ENCODE measurements around the gene PRND.

The PRND gene

DNA sequence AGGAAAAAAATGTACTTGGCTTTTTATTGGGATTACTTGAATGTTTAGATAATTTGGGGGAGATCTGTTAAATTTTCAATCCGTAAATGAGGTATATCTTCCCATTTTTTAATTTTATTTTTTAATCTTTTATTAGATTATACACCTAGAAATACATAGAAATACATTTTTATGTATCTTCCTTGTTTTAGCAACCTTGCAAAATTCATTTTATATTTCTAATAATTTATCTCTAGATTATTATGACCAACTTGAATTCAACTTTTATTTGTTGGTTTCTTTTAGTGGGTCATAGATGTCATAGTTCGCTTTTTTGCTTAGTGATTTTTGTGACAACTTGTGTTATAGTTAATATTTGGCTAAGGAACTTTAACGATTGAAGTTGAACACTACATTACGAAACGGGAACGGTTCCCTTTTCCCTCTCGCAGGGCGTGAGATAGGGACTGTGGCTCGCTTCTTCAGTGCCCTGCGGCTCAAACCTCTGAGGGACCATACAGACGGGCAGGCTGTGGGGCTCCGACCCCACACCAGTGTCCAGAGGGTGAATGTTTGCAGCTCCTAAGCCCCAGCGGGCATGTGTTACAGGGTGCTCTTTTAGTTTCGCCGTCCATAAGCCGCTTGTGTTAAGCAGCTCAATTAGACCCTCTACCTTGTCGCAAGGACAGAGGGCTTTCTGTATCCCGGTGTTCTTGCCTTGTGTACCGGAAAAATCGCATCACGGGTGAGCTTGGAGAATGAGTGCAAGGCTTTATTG is 53.8 kb downstream of the PRND start:
- in situ Hi-C loops (cut with MboI; ENCODE audit: low sequenced_read_pairs), result loop anchor here (10.0 kb wide), 1 partner anchor 319 kb away; no protein-coding TSS in a partner anchor

DNA sequence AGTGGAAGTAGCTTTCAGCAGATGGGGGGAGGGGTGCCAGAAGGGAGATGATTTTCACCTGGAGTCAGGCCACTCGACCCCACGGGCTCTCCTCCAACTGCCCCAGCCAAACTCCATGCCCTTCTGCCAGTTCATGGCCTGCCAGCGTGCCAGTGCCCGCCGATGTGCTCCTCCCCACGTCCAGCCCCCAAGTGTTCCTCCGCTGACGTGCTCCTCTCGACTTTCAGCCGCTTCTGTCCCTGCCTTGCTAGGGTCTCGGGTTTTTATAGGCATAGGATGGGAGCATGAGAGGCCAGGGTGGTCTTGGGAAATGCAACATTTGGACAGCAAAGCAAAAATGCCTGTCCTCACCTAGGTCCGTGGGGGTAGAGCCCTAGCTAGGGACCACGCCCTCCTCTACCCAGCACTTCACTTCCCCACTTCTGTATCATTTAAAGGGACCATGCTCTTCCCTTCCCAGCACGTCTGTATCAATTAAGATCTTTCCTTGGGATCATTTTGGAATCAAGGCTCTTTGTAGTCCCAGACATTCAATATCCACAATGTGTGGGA is 54.4 kb downstream of the PRND start:
- in situ Hi-C loops (cut with MboI; ENCODE audit: low sequenced_read_pairs), result loop anchor here (10.0 kb wide), 1 partner anchor 319 kb away; no protein-coding TSS in a partner anchor
